SK-N-SH (cell line): Measurements from ENCODE around the gene CYB5D1. TPM values are rescaled to one million over a fixed set of nuclear protein-coding genes. Genes with fewer than 3 reads are reported as not detected.

ENCODE experiments used
- CHD2 ChIP-seq: fragments of 150-350 bp; IDR thresholded peaks from 2 replicates; pipeline ENCODE4 v1.6.1; 2018; ENCODE audit warnings: low read length; ENCODE audit not compliant: partially characterized antibody
- ELF1 ChIP-seq: IDR thresholded peaks from 2 replicates; pipeline ENCODE4 v1.4.0; 2012
- EP300 ChIP-seq, 2 experiments: IDR thresholded peaks; 2 replicates each; pipeline versions ENCODE4 v1.4.0 to v1.6.1; 2012; ENCODE audit warnings: borderline replicate concordance in 1 of 2, low read depth in 1 of 2, low read length in 1 of 2
- FOSL2 ChIP-seq: IDR thresholded peaks from 2 replicates; pipeline ENCODE4 v1.4.0; 2012; ENCODE audit warnings: low read depth, mild to moderate bottlenecking, moderate library complexity, borderline replicate concordance
- FOXJ3 ChIP-seq: sonication (generic); formaldehyde crosslinking; IDR thresholded peaks from 2 replicates; pipeline ENCODE4 v1.5.1; 2020; ENCODE audit warnings: mild to moderate bottlenecking, missing genetic modification reagents
- FOXM1 ChIP-seq: IDR thresholded peaks from 2 replicates; pipeline ENCODE4 v1.4.0; 2012; ENCODE audit warnings: low read depth, mild to moderate bottlenecking
- GABPA ChIP-seq: IDR thresholded peaks from 2 replicates; pipeline ENCODE4 v1.4.0; 2012; ENCODE audit warnings: low read depth, mild to moderate bottlenecking
- JUND ChIP-seq: IDR thresholded peaks from 2 replicates; pipeline ENCODE4 v1.4.0; 2012
- MEF2A ChIP-seq: IDR thresholded peaks from 2 replicates; pipeline ENCODE4 v1.4.0; 2012; ENCODE audit warnings: low read depth, borderline replicate concordance
- NRF1 ChIP-seq: IDR thresholded peaks from 2 replicates; pipeline ENCODE4 v1.6.1; 2012; ENCODE audit warnings: low read depth, mild to moderate bottlenecking, low read length
- RAD21 ChIP-seq: IDR thresholded peaks from 2 replicates; pipeline ENCODE4 v1.6.1; 2012; ENCODE audit warnings: mild to moderate bottlenecking, low read length
- RFX5 ChIP-seq: IDR thresholded peaks from 2 replicates; pipeline ENCODE4 v1.6.1; 2012; ENCODE audit warnings: mild to moderate bottlenecking, improper control_type of control experiment, low read length
- SIN3A ChIP-seq: IDR thresholded peaks from 2 replicates; pipeline ENCODE4 v1.6.1; 2012; ENCODE audit warnings: low read depth, mild to moderate bottlenecking, low read length, moderate library complexity, borderline replicate concordance
- SMC3 ChIP-seq: IDR thresholded peaks from 2 replicates; pipeline ENCODE4 v1.6.1; 2012; ENCODE audit warnings: low read depth, low read length, improper control_type of control experiment
- TAF1 ChIP-seq: IDR thresholded peaks from 2 replicates; pipeline ENCODE4 v1.6.1; 2012; ENCODE audit warnings: low read depth, mild to moderate bottlenecking, low read length, moderate library complexity, borderline replicate concordance
- TEAD4 ChIP-seq: IDR thresholded peaks from 2 replicates; pipeline ENCODE4 v1.4.0; 2012; ENCODE audit warnings: mild to moderate bottlenecking, borderline replicate concordance; ENCODE audit not compliant: insufficient read depth
- YY1 ChIP-seq: IDR thresholded peaks from 2 replicates; pipeline ENCODE4 v1.4.0; 2012; ENCODE audit warnings: low read depth, mild to moderate bottlenecking
- polyA plus RNA-seq, 3 experiments: library from polyadenylated mRNA; depleted of rRNA; stranded (reverse); fragments of >200 nt; gene quantifications; 2 replicates each; pipeline ENCODE4 v1.2.3, GENCODE V29; 2012
- TF ChIP-seq, protein P1 (sequence below): IDR thresholded peaks from 2 replicates; pipeline ENCODE4 v1.6.1; 2012; ENCODE audit warnings: mild to moderate bottlenecking, low read depth, low read length, moderate library complexity
- TF ChIP-seq, protein P2 (sequence below): fragments of 150-350 bp; IDR thresholded peaks from 2 replicates; pipeline ENCODE4 v1.6.1; 2016; ENCODE audit warnings: mild to moderate bottlenecking, low read depth, low read length

CYB5D1 gene
- polyA plus RNA-seq, 1 of the 3 experiments (the other 2 are of a cell fraction) = 8.8 TPM

DNA sequence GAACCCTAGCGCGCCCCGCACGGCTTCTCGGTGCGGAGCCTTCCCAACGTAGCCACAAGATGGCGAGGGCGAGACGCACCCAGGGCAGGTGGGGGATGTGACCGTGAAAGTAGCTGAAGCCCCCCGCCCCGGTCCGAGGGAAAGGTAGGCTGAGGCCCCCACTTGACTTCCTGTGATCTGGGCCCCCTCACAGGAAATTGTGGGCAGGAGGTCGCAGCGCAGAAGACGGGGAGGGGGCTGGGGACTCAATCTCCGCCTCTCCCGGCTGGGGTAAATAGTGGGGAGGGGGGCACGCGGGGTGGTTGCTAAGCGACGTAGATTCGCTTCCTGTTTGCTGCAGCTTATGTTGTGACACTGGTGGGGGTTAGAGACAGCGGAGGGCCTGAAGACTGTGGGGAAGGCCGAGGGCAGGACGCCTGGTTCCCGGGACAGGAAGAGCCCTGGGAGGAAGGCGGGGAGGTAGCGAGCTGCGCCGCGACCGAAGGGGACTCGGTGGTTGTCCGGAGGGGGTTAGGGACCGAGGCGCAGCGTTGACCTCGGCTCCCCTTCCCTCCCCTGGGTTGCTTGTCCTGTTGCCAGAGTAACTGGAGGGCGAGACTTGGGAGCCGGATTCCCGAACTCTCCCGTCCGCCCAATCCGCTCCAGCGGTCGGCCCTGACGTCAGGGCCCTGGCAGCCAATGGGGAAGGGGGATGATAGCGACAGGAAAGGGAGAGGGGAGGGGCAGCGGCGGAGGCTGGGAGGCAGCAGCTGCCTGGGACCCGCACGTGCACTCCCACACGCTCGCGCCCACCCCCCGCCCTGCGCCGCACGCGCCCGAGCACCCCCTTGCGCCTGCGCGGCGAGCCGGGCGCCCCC, 22.6 kb upstream of the CYB5D1 start (continued):
- TF ChIP-seq CHD2 (peak; percentile 93), FOSL2 (no peak), YY1 (no peak), RFX5 (peak; percentile 96), GABPA (no peak), SMC3 (peak; percentile 78), RAD21 (peak; percentile 75), EP300 (IDR thresholded peaks at IDR 0.05; ENCODE audit: borderline replicate concordance in 1 of 2, low read depth in 1 of 2, low read length in 1 of 2) (no peak; a peak in 2 of 4 replicates), JUND (no peak), ELF1 (no peak), FOXJ3 (CRISPR knock-in tag) (peak; percentile 56; the same call in 1 of the 2 replicates), MEF2A (no peak), TEAD4 (no peak), TAF1 (no peak), NRF1 (peak; percentile 84), SIN3A (peak; percentile 52; the same call in 1 of the 2 replicates), FOXM1 (no peak)
- TF ChIP-seq, protein P1, sequence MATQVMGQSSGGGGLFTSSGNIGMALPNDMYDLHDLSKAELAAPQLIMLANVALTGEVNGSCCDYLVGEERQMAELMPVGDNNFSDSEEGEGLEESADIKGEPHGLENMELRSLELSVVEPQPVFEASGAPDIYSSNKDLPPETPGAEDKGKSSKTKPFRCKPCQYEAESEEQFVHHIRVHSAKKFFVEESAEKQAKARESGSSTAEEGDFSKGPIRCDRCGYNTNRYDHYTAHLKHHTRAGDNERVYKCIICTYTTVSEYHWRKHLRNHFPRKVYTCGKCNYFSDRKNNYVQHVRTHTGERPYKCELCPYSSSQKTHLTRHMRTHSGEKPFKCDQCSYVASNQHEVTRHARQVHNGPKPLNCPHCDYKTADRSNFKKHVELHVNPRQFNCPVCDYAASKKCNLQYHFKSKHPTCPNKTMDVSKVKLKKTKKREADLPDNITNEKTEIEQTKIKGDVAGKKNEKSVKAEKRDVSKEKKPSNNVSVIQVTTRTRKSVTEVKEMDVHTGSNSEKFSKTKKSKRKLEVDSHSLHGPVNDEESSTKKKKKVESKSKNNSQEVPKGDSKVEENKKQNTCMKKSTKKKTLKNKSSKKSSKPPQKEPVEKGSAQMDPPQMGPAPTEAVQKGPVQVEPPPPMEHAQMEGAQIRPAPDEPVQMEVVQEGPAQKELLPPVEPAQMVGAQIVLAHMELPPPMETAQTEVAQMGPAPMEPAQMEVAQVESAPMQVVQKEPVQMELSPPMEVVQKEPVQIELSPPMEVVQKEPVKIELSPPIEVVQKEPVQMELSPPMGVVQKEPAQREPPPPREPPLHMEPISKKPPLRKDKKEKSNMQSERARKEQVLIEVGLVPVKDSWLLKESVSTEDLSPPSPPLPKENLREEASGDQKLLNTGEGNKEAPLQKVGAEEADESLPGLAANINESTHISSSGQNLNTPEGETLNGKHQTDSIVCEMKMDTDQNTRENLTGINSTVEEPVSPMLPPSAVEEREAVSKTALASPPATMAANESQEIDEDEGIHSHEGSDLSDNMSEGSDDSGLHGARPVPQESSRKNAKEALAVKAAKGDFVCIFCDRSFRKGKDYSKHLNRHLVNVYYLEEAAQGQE = no peak
- TF ChIP-seq, protein P2, sequence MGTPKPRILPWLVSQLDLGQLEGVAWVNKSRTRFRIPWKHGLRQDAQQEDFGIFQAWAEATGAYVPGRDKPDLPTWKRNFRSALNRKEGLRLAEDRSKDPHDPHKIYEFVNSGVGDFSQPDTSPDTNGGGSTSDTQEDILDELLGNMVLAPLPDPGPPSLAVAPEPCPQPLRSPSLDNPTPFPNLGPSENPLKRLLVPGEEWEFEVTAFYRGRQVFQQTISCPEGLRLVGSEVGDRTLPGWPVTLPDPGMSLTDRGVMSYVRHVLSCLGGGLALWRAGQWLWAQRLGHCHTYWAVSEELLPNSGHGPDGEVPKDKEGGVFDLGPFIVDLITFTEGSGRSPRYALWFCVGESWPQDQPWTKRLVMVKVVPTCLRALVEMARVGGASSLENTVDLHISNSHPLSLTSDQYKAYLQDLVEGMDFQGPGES = peak; percentile 13; the same call in 1 of the 2 replicates
